Hepatic stellate cell (primary cell): Measurements from ENCODE around the gene CATSPERE.
"Not testable (repeated sequence)": the region's sequence is repeated elsewhere in the genome, so short reads cannot be mapped to it uniquely, and the experiment has no call there.

ENCODE experiments used
- DNase-seq: peaks from one replicate; pipeline ENCODE4 v3.0.0; 2011; ENCODE audit warnings: low spot score

Gene CATSPERE

DNA sequence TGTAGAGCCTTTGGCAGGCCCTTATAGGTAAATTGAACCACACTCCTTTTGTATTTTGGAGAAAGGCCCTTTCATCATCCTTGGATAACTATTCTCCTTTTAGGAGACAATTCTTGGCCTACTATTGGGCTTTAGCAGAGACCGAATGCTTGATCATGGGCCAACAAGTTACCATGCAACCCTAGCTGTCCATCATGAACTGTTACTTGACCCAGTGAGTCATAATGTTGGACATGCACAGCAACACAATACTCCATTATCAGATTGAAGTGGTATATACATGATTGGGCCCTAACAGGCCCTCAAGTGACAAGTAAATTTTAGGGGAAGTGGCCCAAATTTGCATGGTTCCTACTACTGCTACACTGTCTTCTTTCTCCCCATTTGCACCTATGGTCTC is 84.4 kb downstream of the CATSPERE start:
- DNase-seq, result no peak

DNA sequence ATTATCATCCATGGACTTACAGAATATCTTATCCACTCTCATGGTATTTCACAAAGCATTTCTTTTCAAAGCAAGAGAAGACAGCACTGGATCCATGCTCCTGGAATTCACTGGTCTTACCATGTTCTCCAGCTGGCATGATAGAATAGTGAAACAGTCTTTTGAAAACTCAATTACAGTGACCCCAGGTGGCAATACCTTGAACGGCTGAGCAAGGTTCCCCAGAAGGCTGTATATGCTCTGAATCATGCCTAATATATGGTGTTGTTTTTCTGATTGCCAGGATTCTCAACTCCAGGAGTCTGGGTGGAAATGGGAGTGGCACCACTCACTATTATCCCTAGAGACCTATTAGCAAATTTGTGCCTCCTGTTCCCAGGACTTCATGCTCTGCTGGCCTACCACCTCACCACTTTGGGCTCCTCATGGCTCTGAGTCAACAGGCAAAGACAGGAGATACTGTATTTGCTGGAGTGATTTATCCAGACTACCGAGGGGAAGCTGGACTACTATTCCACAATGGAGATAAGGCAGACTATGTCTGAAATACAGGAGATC is 87.6 kb downstream of the CATSPERE start:
- no peak for DNase-seq

DNA sequence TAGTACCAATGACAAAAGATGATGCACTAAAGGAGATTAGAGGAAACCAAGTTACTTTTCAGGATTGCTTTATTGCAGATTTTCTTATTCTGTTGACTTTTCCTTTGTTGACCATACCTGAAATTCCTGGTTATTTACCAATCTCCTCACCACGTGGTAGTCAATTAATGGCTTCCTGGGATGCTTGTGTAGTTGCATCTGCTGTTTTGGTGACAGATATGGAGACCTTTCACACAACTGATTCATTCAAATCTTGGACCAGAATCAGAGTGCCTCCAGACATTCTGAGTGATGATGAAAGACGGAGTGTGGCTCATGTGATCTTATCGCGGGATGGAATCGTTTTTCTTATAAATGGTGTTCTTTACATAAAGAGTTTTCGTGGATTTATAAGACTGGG is 91.3 kb downstream of the CATSPERE start:
- DNase-seq, result no peak

DNA sequence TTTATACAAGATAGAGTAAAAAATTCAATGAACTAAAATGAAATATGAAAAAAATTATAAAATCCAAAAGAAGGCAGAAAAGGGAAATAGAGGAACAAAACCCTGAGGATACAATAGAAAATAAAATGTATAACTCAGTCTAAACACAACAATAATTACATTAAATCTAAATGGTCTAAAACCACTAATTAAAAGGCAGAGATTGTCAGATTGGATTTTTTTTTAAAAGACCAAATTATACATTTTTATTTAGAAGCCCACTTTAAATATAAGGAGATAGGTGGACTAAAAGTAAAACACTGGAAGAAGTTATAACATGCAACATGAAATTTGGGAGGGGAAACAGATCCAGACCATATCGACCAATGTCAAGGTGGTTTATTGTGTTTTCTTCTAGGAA is 95.2 kb downstream of the CATSPERE start:
- no peak for DNase-seq

DNA sequence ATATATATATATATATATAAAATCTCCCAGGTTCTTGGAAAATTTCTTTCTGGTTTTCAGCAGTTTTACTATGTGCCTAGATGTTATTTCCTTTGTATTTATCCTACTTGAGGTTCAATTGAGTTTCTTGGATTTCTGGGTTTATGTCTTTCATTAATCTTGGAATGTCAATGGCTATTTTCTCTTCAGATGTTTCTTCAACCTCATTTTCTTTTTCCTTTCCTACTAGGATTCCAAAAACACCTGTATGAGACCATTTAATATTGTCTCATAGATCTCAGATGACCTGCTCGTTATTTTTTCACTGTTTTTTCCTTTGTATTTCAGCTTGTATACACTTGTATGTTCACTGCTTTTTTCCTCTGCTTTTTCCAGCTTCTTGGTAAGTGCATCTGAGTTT is 96.5 kb downstream of the CATSPERE start:
- no peak for DNase-seq

DNA sequence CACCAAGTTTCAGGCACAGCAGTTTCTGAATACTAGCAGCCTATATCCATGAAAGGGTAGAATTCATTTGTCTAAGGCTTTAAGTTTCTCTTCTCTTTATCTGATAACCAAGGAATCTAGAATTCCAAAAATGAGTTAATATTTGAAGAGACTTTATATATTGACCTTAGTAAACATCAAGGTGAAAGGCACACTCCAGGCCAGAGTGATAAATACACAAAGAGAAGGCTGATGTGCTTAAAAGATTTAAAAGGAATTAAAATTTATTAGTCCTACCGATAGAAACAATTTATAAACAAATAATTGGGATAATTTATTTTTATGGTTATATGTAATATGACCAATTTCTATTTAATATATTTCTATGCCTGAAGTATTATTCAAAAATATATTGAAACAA is 98.5 kb downstream of the CATSPERE start:
- DNase-seq, result no peak

DNA sequence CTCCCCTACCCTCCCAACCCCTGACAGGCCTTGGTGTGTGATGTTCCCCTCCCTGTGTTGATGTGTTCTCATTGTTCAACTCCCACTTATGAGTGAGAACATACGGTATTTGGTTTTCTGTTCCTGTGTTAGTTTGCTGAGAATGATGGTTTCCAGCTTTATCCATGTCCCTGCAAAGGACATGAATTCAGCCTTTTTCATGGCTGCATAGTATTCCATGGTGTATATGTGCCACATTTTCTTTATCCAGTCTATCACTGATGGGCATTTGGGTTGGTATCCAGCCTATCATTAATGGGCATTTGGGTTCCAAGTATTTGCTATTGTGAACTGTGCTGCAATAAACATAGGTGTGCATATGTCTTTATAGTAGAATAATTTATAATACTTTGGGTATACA is 101.8 kb downstream of the CATSPERE start:
- DNase-seq, result not testable (repeated sequence)

DNA sequence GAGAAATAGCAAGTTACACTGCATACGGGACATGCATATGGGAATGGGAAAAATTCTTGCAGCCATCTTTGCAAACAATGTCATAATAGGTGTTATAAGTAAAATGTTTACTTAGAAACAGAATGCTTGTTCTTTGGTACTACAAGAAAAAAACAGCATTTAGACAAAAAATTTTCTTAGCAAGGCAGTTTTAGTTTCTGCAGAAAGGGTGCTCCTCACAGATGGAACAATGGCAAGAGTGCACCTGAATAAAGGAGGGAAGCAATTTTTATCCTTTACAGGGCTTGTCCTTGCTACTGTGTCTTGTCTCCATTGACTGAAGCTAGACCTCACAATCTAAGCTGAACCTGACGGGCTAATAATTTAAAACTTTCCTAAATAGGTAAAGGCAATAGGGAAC is 112.7 kb downstream of the CATSPERE start:
- no peak for DNase-seq

DNA sequence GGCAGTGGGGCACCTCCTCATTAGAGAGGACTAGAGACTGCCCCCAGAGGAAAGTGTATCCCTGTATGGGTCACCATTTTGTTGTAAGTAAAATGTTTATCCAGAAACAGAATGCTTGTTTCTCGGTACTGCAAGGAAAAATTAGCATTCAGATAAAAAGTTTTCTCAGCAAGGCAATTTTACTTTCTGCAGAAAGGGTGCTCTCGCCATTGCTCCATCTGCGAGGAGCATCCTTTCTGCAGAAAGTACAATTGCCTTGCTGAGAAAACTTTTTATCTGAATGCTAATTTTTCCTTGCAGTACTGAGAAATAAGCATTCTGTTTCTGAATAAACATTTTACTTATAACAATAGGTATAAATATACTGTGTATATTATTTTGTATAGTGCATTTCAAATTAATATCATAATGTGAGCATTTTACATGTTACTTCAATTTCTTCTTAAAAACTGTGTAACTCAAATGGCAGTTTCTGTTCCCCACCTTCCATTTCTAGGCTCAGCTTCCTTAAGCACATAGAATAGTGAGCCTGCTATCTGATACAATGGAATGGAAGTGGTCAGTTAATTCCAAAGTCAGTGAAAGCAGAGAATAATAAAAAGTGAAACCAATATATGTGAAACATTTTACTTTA is 115.3 kb downstream of the CATSPERE start:
- DNase-seq, result no peak

DNA sequence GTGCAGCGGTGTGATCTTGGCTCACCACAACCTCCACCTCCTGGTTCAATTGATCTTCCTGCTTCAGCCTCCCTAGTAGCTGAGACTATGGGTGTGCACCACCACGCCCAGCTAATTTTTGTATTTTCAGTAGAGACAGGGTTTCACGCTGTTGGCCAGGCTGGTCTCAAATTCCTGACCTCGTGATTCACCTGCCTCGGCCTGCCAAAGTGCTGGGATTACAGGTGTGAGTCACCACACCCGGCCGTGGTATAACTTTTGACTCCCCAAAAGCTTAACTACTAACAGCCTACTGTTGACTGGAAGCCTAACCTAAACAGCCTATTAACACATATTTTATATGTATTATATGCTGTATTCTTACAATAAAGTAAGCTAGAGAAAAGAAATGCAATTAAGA is 117.1 kb downstream of the CATSPERE start:
- not testable (repeated sequence) for DNase-seq

DNA sequence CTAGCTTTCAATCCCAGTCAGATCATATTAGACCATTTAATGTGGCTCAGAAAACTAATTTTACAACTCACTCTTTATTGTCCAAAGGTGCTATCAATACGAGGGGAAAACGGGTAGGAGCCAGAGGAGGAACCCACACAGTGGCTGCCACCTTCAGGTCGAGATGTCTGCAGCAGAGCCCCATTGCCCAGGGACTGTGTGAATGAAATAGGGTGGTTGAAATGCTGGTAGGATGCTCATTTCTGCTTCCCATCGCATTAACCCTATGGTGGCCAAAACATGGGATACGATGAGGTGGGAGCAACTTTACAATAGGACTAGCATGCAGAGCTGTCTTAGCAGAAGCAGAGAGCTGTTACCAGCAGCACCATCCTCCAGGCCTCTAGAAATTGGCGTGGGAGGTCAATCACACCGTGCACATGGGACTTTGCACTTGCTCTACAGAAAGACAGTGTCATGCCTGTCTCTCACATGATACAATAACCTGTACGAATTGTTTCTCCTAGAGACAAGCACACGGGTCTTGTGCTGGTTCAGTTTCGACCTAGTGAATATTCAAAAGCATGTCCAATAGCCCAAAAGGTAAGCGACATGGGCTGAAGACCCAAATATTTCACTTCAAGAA is 122.4 kb downstream of the CATSPERE start:
- DNase-seq, result no peak

DNA sequence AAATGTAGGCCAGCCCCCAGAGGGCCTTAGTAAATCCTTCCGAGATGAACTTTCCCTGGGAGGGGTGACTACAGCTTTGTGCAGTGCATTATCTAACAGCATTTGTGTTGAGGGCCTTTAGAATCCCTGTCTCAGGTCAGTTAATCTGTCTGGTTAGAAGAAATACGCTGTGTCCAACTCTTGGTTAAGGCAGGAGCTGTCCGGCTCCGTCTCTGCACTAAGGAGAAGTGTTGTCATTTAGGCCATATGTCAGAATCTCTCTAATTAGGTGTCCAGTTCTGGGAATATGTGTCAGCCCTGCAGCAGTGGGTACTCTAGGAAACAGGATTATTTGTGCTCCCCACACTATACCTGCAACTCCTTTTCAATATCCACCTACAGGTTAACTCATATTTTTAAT is 124.8 kb downstream of the CATSPERE start:
- no peak for DNase-seq

DNA sequence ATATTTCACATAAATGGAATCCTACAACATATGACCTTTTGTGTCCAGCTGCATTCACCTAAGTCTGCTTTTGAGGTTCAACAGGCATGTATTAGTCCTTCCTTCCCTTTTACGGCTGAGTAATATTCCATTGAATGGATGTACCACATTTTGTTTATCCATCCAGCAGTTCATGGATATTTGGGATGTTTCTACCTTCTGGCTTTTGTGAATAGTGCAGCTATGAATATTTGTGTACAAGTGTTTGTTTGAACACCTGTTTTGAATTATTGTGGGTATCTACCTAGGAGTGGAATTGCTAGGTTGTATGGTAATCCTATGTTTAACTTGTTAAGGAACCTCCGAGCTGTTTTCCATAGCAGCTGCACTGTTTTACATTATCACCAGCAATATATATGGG is 129.6 kb downstream of the CATSPERE start:
- no peak for DNase-seq

DNA sequence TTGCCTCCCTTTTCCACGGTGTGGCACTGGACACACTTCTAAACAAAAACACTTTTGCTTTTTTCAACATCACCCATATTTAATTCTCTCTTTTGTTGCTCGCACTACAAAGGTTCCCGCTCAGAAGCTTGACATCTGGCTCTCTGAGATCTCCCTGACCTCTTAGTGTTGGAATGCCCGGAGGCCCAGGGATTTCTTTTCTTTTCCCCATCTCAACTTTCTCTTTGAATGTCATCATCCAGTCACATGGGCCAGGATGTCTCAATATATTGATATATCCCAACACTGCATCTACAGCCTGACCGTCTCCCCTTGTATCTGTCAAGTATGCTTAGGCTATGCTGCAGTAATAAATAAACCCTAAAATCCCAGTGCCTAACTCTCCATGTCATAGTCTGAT is 137.5 kb downstream of the CATSPERE start:
- DNase-seq, result no peak

DNA sequence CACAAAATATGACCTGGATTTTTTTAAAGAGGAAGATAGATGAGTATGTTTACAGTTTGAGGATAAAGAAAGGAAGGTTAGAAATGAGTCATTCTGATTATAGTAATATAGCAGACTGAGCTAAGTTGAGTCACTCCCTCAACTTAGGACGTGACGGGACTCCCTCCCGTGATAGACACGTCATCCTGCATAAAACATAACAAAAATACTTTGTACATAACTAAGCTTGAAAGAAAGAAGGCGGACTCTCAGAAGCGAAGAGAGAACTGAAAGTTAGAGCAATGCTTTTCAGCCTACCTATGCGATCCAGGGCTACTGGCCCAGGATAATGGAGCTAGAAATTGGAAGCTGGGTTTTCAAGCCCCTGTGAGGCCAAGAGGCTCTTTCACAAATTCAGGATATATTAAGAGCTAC is 138.9 kb downstream of the CATSPERE start:
- peak; percentile 86 for DNase-seq

DNA sequence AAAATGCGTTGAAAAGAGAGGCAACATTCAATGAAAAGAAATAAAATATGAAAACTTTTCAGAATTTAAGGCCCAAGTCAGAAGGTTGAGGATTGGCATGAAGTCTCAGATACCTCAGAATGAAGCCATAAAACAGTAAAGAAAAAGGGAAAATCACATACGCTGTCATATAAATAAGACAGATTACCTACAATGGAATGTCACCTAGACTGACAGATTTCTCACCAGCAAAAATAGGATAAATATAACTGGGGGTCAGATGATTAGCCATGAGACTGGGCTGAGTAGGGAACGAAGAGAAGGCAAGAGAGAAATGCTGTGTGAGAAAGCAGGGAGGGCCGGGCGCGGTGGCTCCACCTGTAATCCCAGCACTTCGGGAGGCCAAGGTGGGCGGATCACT is 140.3 kb downstream of the CATSPERE start:
- no peak for DNase-seq

DNA sequence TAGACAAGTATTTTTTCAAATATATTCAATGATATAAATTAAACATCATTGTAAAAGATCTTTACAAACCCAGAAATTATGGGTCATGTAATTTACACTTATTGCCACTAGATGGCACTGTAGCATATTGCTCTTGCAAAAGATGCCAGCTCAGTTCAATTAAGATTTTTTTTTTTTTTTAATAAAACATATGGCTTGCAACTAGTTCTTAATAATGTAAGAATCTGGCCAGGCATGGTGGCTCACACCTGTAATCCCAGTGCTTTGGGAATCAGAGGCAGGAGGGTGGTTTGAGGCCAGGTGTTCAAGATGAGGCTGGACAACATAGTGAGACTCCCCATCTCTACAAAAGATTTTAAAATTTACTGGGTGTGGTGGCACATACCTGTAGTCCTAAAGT is 142.4 kb downstream of the CATSPERE start:
- DNase-seq, result peak; percentile 16

DNA sequence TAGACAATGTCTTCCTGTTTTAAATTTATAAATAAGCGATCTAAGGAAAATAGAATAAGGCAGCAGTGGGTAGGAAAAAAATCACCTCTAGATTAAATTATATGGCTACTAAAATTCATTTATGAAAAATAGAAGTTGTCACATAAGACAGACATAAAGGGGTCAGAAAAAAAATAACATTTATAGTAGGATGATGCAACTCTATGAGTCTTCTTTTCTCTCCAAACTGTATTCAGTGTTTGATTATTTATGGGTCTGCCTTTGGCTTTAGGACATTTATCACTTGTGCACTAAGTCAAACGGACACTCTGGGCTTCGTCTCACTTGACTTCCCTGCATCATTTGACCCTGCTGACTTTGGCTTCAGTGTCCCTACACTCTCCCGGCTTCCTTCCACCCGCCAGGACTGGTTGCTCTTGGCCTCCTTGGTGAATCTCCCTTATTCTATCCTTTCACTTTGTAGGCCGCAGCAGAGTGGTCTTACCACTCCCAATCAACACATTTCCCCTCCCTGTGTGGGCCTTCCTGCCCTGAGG is 144.8 kb downstream of the CATSPERE start:
- DNase-seq, result no peak

DNA sequence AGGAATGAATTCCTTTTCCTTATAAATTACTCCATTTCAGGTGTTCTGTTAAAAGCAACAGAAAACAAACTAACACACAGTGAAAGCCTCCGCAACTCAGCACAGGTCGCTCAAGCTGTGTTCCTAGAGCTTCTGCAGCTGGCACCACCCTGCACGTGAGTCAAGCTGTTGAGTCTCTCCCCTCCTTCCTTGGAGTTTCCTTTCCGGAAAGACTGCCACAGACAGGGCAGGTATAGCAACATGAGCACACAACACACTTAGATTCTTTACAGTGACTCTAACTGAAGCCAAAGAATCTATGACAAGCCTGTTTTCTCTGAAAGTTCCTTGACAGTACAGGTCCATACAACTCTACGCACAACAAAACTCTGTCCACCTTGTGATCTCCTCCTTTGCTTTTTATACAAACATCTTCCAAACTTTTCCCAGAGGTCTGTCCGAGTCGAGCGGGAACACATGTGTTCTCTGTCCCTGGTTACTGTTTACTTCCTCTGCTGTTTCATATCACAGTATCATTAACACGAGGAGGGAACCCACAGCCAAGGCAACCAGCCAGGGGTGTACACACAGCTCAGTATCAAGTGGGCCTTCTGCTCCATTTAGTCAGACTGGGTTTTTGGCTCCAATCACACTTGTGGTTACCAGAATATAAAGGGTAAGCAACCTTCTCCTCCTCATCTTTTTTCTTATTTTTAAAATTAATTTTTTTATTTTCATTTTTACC is 153.2 kb downstream of the CATSPERE start:
- DNase-seq, result no peak

DNA sequence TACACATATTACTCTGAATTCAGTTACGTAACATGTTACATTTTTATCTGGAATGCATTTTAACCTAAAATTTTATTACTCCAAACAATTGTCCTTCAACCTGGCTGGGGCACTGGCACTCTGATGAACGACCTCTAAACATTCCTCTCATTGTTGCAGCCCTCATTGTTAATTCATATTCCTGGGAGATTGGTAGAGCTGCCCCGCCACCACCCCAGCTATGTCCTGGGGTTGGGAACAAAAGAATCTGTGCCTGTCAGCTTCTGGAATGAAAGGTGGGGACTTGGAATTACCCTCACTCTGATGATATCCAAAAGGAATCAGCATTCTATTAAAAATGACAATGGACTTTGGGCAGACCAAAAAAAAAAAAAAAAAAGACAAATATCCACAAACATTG is 153.8 kb downstream of the CATSPERE start:
- DNase-seq, result no peak

DNA sequence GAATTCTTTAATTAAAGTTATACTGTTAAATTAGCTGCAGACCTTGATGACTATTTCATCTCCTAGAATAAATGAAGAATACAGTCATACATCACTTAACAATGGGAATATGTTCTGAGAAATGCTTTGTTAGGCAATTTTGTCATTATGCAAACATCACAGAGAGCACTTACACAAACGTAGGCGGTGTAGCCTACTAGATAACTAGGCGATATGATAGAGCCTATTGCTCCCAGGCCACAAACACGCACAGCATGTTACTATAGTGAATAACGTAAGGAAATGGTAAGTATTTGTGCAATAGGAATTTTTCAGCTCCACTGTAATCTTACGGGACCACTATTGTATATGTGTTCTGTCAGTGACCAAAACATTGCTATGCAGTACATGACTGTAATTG is 154.2 kb downstream of the CATSPERE start:
- no peak for DNase-seq

DNA sequence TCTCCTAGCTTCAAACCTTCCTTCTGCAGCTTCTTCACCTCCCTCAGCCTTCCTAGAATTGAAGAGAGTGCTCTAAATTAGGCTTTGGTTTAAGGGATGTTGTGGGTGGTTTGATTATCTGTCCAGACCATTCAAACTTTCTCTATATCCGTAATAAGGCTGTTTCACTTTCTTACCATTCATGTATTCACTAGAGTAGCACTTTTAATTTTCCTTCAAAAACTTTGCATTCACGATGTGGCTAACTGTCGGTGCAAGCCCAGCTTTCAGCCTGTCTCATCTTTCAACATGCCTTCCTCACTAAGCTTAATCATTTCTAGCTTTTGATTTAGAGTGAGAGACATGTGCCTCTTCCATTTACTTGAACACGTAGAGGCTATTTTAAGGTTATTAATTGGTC is 165.6 kb downstream of the CATSPERE start:
- no peak for DNase-seq

DNA sequence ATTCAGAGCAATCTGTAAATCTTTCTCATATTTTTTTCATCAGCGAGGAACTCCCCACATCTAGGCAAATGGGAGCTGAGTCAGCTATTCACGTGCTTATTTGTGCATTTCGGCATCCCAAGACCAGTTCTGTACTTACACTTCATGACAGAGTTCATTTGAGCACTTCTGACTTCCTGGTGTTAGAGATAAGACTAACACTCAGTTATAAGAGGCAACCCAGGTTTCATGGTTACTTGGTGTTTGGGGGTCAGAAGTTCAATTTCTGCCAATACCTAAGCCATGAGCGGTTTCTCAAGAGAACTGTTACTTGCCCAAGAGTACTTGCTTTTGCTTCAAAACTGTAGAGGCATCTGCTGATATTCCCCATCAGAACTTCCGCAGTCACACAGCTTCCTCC is 167.7 kb downstream of the CATSPERE start:
- no peak for DNase-seq
